ENCODE data around the gene PELI2.

- no peak for TF ChIP-seq CTCF (IDR thresholded peaks at IDR 0.05 in 2 of 3, conservative IDR thresholded peaks at IDR 0.05 in 1 of 3; ENCODE audit: borderline replicate concordance in 1 of 3, insufficient read depth in 1 of 3, low read depth in 2 of 3, low read length in 2 of 3)
- no peak for TF ChIP-seq ZBTB33 (IDR thresholded peaks at IDR 0.05; ENCODE audit: extremely low read depth, insufficient replicate concordance, low read length)
- no peak for TF ChIP-seq EZH2 (IDR thresholded peaks at IDR 0.05)
- no peak for TF ChIP-seq SP1 (IDR thresholded peaks at IDR 0.05; ENCODE audit: low read depth)
- no peak for TF ChIP-seq POLR2A (IDR thresholded peaks at IDR 0.05; ENCODE audit: borderline replicate concordance, extremely low read depth, insufficient read depth, insufficient read length)
- TF ChIP-seq REST (IDR thresholded peaks at IDR 0.05; ENCODE audit: low read depth): no peak
- no peak for TF ChIP-seq MAX (IDR thresholded peaks at IDR 0.05)
- TF ChIP-seq JUND (IDR thresholded peaks at IDR 0.05): no peak
- no peak for TF ChIP-seq CBX3 (IDR thresholded peaks at IDR 0.05; ENCODE audit: low read depth)
- TF ChIP-seq YY1 (IDR thresholded peaks at IDR 0.05; ENCODE audit: extremely low read depth, insufficient replicate concordance, low read depth, low read length): no peak
- no peak for TF ChIP-seq TCF7L2 (IDR thresholded peaks at IDR 0.05; ENCODE audit: borderline replicate concordance, extremely low read depth, insufficient read depth, insufficient read length)
- no peak for TF ChIP-seq SRF (IDR thresholded peaks at IDR 0.05; ENCODE audit: low read depth)
- no peak for TF ChIP-seq CEBPB (IDR thresholded peaks at IDR 0.05; ENCODE audit: low read depth)
- TF ChIP-seq POLR2AphosphoS5 (IDR thresholded peaks at IDR 0.05; ENCODE audit: low read depth, low read length): no peak
These were observed 31.8 kb downstream of the PELI2 start for GRCh38 chr14:56149995-56150394.
